Endothelial cell of umbilical vein (primary cell): ENCODE measurements around the gene KCTD2. TPM values are rescaled to one million over a fixed set of nuclear protein-coding genes. Genes with fewer than 3 reads are reported as not detected.

ENCODE experiments used
- BruUV-seq: library from RNA; stranded (reverse); fragments of 400-500 nt; replicated peaks from 2 replicates; lab custom pipeline; 2021; lab: Mats Ljungman, UMichigan
- CTCF ChIA-PET: fragments of 300-600, 350-600 bp; sonication (Branson Sonifier 250); formaldehyde crosslinking; loops from one replicate; lab custom pipeline; 2021; ENCODE audit warnings: antibody characterized with exemption, inconsistent platforms; lab: Charles Lee
- POLR2A ChIA-PET: fragments of 300-600, 350-600 bp; sonication (Branson Sonifier 250); formaldehyde crosslinking; loops from one replicate; lab custom pipeline; 2021; ENCODE audit warnings: antibody characterized with exemption, inconsistent platforms; lab: Charles Lee
- DNase-seq: peaks from one replicate; pipeline ENCODE4 v3.0.0-alpha.2; 2011; ENCODE audit warnings: low read depth, low spot score
- FAIRE-seq: peaks from 2 replicates; lab custom pipeline; 2011; peaks lifted over from hg19 to GRCh38; lab: Jason Lieb, UNC
- H2AFZ ChIP-seq: 2 replicates; pipeline ENCODE4 v1.6.0; 2012; ENCODE audit warnings: low read depth, low read length, control low read depth, inconsistent platforms
- H3K27ac ChIP-seq: 2 replicates; pipeline ENCODE4 v1.5.1; 2011; ENCODE audit warnings: low read depth, mild to moderate bottlenecking, control low read depth, low read length, moderate library complexity; ENCODE audit not compliant: insufficient read depth
- H3K27me3 ChIP-seq, 2 experiments: 2 replicates each; pipeline versions ENCODE4 v1.6.0 to v1.6.1; 2011; ENCODE audit warnings: low read length in 2 of 2, mixed read lengths in 1 of 2; ENCODE audit not compliant: control insufficient read depth in 2 of 2, insufficient read depth in 2 of 2
- H3K36me3 ChIP-seq, 2 experiments: 2 replicates in 1 of 2; 3 replicates in 1 of 2; pipeline ENCODE4 v1.5.1; 2011; ENCODE audit warnings: low read length in 2 of 2, mild to moderate bottlenecking in 1 of 2, moderate library complexity in 1 of 2; ENCODE audit not compliant: control insufficient read depth in 2 of 2, insufficient read depth in 2 of 2; ENCODE audit errors: extremely low read depth in 1 of 2
- H3K4me1 ChIP-seq: 3 replicates; pipeline ENCODE4 v1.5.1; 2011; ENCODE audit warnings: mild to moderate bottlenecking, low read length; ENCODE audit not compliant: control insufficient read depth, insufficient read depth; ENCODE audit errors: extremely low read depth
- H3K4me2 ChIP-seq: 2 replicates; pipeline ENCODE4 v1.6.1; 2011; ENCODE audit warnings: low read length, control low read depth, mixed read lengths; ENCODE audit not compliant: insufficient read depth
- H3K4me3 ChIP-seq, 3 experiments: fragments of 200-600 bp in 1 of 3; sonication (generic), shearing (Covaris generic) in 1 of 3; replicated peaks in 1 of 3; 2 replicates each; pipeline ENCODE4 v1.5.1; 2011 to 2016; ENCODE audit warnings: control low read depth in 3 of 3, low read length in 3 of 3, mild to moderate bottlenecking in 2 of 3, inconsistent platforms in 1 of 3, low read depth in 1 of 3, moderate library complexity in 1 of 3; ENCODE audit not compliant: insufficient read depth in 1 of 3
- H3K79me2 ChIP-seq: 2 replicates; pipeline ENCODE4 v1.6.0; 2012; ENCODE audit warnings: low read length, inconsistent platforms; ENCODE audit not compliant: control insufficient read depth, insufficient read depth
- H3K9ac ChIP-seq: replicated peaks from 2 replicates; pipeline ENCODE3; 2011; ENCODE audit warnings: low read length, control low read depth; ENCODE audit not compliant: insufficient read depth; ENCODE audit errors: extremely low read depth
- H3K9me1 ChIP-seq: replicated peaks from 3 replicates; pipeline ENCODE4 v1.6.0; 2011; ENCODE audit warnings: mild to moderate bottlenecking, low read length; ENCODE audit not compliant: control insufficient read depth, insufficient read depth; ENCODE audit errors: extremely low read depth
- H3K9me3 ChIP-seq: replicated peaks from 2 replicates; pipeline ENCODE4 v1.5.1; 2012; ENCODE audit warnings: low read length, inconsistent platforms; ENCODE audit not compliant: control insufficient read depth, insufficient read depth
- H4K20me1 ChIP-seq: replicated peaks from 2 replicates; pipeline ENCODE3; 2011; ENCODE audit warnings: mild to moderate bottlenecking, low read length; ENCODE audit not compliant: control insufficient read depth, insufficient read depth; ENCODE audit errors: extremely low read depth
- CTCF ChIP-seq, 2 donors: IDR thresholded peaks; 1 replicate in 1 of 2; 2 replicates in 1 of 2; pipeline ENCODE4 v1.5.1; 2011; ENCODE audit warnings: low read length in 2 of 2, mild to moderate bottlenecking in 2 of 2, moderate library complexity in 2 of 2, control low read depth in 1 of 2, inconsistent platforms in 1 of 2, low read depth in 1 of 2; ENCODE audit not compliant: insufficient read depth in 1 of 2; ENCODE audit errors: extremely low read depth in 1 of 2
- EZH2 ChIP-seq: IDR thresholded peaks from 2 replicates; pipeline ENCODE4 v1.6.1; 2012; ENCODE audit warnings: borderline replicate concordance, low read depth, mild to moderate bottlenecking, moderate library complexity, low read length, inconsistent platforms; ENCODE audit not compliant: severe bottlenecking
- FOS ChIP-seq: IDR thresholded peaks from 2 replicates; pipeline ENCODE4 v1.6.1; 2011; ENCODE audit warnings: mild to moderate bottlenecking, low read length, moderate library complexity, borderline replicate concordance; ENCODE audit not compliant: insufficient read depth
- GATA2 ChIP-seq: IDR thresholded peaks from 2 replicates; pipeline ENCODE4 v1.7.0; 2011; ENCODE audit warnings: low read depth, mild to moderate bottlenecking, moderate library complexity, mixed read lengths, low read length; ENCODE audit not compliant: insufficient read length, insufficient read depth
- JUN ChIP-seq: IDR thresholded peaks from 2 replicates; pipeline ENCODE4 v1.6.1; 2011; ENCODE audit warnings: borderline replicate concordance, low read depth; ENCODE audit not compliant: insufficient read length, insufficient read depth
- MAX ChIP-seq: IDR thresholded peaks from 2 replicates; pipeline ENCODE4 v1.6.1; 2011; ENCODE audit not compliant: insufficient read depth, insufficient read length
- MYC ChIP-seq: IDR thresholded peaks from one replicate; pipeline ENCODE4 v1.6.1; 2011; ENCODE audit warnings: mild to moderate bottlenecking, low read depth, low read length
- POLR2A ChIP-seq: IDR thresholded peaks from 2 replicates; pipeline ENCODE4 v1.6.1; 2012; ENCODE audit warnings: low read depth, mild to moderate bottlenecking, control low read depth, low read length
- POLR2AphosphoS5 ChIP-seq: IDR thresholded peaks from 2 replicates; pipeline ENCODE4 v1.6.1; 2012; ENCODE audit warnings: low read depth, mild to moderate bottlenecking, control low read depth, low read length, moderate library complexity; ENCODE audit not compliant: insufficient read depth
- dilution Hi-C: fragments of 300-500 bp; cut with MboI; formaldehyde crosslinking; loops from one replicate; pipeline ENCODE4 v1.15.0; 2019; ENCODE audit warnings: low sequenced_read_pairs; ENCODE audit not compliant: extremely low pct_ligation_motif_present
- intact Hi-C: fragments of 100-400 bp; cut with micrococcal nuclease; formaldehyde crosslinking; loops from one replicate; pipeline ENCODE4 v1.10.0; 2022
- polyA plus RNA-seq, 4 experiments: library from polyadenylated mRNA; depleted of rRNA in 3 of 4; stranded (reverse) in 3 of 4; unstranded in 1 of 4; fragments of >200 nt; gene quantifications; 2 replicates each; pipeline versions ENCODE4 v1.2.1 to v1.2.3, GENCODE V29; 2011 to 2012; ENCODE audit warnings: missing spikeins in 1 of 4
- total RNA-seq: library from RNA; stranded (reverse); gene quantifications from 2 replicates; pipeline ENCODE4 v1.2.3, GENCODE V29; 2021

The KCTD2 gene
- total and polyA plus RNA-seq, 2 donors (not counting 3 experiments of a cell fraction or from before 2014, with no cell fraction given) = 23.2 to 24.8 TPM

GRCh38 chr17:75012096-75012345 lies 35.0 kb upstream of the KCTD2 start:
- FAIRE-seq (no peak), DNase-seq (no peak)
- Histone ChIP-seq H3K4me1 (peaks cover 16% of the 10 kb centered on the region), H3K79me2 (peaks cover 10% of the 10 kb centered on the region), H3K36me3 (no peaks in the 10 kb centered on the region), H4K20me1 (no peaks in the 10 kb centered on the region), H3K4me3 (peak overlapping the region; percentile 14 to 89 (median 51)), H3K27me3 (no peaks in the 10 kb centered on the region), H3K4me2 (peak overlapping the region; percentile 74), H3K9ac (peak overlapping the region; percentile 83), H2AFZ (peak overlapping the region; percentile 72), H3K9me1 (no peaks in the 10 kb centered on the region), H3K9me3 (no peaks in the 10 kb centered on the region), H3K27ac (peak overlapping the region; percentile 67)
- CTCF ChIA-PET = interaction anchor here (0.8 to 6.0 kb wide), 21 partner anchors 9 to 194 kb away, joined by 3 to 134 read pairs (median 6); partner anchors contain the start of genes CDR2L, HID1, NT5C and NUP85
- TF ChIP-seq POLR2AphosphoS5 (no peak), MYC (no peak), MAX (no peak), GATA2 (no peak), POLR2A (no peak), CTCF (IDR thresholded peaks at IDR 0.05; ENCODE audit: extremely low read depth in 1 of 2, insufficient read depth in 1 of 2, low read depth in 1 of 2, low read length in 2 of 2) (no peak), EZH2 (no peak), FOS (no peak), JUN (no peak)
- POLR2A ChIA-PET = interaction anchor here (1.1 to 2.8 kb wide), 3 partner anchors 24 to 139 kb away, joined by 3 to 17 read pairs (median 10); partner anchors contain the start of genes CDR2L and FDXR
- BruUV-seq = TSS peak; percentile 90
- dilution Hi-C loops = no loop called here
- intact Hi-C loops = loop anchor here (1.0 kb wide), 3 partner anchors 21 to 51 kb away; no protein-coding TSS in a partner anchor
